ENCODE results near the gene KCNIP4.

KCNIP4 gene

DNA sequence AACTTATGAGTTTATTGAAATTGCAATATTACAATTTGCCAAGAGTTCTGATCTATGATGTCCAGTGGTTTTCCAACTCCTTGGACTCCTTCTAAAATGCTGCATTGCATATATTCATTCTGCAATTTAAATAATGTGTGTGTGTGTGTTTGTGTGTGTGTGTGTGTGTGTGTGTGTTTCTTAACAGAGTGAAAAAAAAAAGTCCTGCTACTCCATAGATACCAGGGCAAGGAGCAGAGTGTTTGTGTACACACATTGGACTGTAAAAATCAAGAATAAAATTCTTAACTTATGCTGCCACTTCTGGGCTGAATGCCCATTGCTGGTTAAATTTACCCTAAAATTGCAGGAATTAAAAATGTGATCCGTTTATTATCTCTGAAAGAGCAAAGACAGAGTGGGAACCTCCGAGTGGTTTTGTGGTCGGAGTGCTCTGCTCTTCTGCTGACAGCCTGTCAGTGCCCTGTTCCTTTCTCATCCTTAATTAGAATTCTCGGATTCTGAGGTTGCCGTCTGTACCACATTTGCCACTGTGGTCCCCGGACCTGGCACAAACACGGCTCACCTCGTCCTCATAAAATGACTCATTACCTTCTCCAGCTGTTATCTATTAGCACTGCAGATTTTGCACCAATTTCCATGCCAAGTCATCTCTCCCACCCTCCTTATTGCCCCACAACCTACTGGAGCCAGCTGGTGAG lies 355.5 kb downstream of the KCNIP4 start:
- no peak for DNase-seq (ENCODE audit: low read depth, low spot score)

DNA sequence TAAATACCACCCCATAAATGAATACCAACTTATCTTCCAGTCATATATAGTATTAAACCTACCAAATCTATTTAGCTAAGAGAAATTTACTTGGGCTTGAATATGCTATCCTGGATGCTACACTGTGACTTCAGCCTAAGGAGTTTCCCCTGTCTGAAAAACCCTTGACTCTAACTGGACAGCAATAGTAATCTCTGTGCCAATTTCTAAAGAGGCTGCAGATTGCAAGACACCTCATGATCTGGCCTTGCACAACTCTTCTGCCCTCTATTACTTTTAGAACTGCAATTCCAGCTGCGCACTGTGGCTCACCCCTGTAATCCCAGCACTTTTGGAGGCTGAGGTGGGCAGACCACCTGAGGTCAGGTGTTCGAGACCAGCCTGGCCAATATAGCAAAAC lies 371.5 kb downstream of the KCNIP4 start:
- DNase-seq (ENCODE audit: low read depth, low spot score): no peak

DNA sequence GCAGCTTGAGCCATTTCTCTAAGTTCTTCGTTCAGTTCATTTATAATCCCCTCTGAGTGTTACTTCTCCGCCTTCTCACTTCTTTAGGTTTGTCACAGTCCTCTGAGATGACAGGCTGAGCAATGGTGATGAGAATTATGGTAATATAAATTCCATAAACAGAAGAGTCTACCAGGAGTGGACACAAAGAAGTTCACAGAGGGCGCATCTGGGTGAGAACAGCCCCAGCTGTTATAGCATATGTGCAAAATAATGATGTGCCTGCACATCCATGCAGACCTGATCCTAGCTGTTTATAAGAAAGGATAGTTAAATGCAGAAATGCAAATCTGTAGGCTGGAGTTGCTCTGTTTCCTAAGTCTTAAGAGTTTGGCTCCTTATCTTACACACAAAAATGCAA lies 377.5 kb downstream of the KCNIP4 start:
- DNase-seq (ENCODE audit: low read depth, low spot score): no peak

DNA sequence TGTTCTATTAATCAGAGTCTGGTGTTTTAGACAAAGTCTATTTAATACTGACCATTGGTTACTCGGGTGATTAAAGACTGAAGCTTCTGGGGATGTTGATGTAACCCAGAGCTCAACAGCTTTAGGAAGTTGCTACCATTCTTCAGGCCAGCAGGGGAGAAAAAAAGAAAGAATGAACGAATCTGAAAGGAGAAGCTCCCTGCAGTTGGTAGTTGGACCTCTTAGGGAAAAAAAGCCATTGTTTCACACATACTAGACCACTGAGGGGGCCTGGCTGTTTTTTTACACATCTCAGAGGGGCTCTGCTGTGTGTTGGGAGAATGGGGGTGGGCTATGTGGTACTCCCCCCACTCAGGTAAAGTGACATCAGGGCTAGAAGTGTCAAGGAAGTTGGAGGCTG lies 378.9 kb downstream of the KCNIP4 start:
- DNase-seq (ENCODE audit: low read depth, low spot score): no peak

DNA sequence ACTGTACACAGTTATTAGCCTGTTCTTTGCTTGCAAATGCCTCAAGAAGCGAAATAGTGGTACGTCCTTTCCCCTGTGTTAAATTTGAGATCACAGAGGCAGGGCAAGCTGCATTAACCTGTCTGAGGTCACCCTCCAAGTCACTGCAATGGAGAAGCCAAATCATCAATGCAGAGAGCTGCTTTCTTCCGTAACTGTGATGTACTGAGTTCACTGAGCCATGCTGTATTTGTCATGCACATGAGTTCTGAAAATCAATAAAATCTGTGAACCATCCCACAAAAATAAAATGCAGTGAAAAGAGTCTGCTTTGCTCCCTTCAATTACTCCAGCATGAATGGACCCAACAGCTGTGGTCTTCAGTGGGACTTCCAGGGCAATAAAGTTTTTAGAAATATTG lies 393.5 kb downstream of the KCNIP4 start:
- no peak for DNase-seq (ENCODE audit: low read depth, low spot score)

DNA sequence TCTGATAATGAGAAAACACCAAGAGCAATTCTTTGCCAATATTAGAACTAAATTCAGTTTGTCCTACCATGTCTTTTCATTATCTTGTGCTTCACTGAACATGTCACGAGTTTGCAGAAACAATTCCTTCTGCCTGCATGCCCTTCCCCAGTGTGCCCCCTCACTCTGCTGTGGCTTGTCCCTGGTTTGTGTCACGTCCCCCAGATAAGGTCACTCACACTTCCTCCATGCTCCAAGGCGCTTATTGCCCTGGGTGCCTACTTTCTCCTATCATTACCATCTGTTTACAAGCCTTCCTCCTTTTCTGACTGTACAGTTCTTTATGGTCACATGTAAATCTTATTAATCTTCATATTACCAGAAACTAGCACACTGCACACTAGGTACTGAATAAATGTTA lies 394.1 kb downstream of the KCNIP4 start:
- DNase-seq (ENCODE audit: low read depth, low spot score): no peak

DNA sequence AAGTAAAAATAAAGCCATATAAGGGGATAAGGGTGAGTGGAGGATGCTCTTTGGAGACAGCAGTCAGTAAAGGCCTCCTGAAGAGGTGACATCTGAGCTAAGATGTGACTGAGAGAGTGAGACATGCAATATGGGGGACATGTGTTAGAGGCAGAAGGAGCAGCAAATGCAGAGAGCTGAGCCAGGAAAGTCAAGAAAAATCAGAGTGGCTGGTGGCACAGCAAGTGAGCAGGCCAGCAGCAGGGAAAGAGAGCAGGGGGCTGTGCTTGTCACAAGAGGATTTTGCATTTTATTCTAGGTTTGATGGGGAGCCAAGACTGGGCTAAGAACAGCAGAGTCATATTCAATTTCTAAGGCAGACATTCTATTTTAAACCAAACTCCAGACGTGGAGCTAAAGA lies 394.5 kb downstream of the KCNIP4 start:
- DNase-seq (ENCODE audit: low read depth, low spot score): no peak

DNA sequence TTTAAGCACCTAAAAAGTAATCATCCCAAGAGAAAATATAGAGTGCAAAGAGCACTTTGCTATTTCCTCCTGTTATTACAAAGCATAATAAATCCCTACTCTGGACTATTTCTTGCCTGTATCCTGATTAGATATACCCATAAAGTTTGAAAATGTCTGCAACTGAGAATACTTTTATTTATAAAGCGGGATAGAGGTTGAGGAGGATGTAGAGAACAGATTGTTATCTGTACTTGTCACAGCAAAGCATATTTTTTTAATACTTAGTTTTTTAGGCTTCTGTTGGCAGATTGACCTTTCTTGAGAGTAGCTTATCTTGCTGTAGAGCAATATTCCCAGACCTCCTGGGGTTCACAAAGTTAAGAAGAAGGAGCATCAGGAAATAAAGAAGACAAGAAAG lies 396.1 kb downstream of the KCNIP4 start:
- no peak for DNase-seq (ENCODE audit: low read depth, low spot score)

DNA sequence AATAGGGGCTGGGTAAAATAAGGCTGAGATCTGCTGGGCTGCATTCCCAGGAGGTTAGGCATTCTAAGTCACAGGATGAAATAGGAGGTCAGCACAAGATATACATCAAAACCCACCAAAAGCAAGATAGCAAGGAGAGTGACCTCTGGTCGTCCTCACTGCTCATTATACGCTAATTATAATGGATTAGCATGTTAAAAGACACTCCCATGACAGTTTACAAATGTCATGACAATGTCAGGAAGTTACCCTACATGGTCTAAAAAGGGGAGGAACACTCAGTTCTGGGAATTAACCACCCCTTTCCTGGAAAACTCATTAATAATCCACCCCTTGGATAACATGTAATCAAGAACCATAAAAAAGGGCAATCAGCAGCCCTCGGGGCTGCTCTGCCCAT lies 403.6 kb downstream of the KCNIP4 start:
- DNase-seq (ENCODE audit: low read depth, low spot score): no peak

DNA sequence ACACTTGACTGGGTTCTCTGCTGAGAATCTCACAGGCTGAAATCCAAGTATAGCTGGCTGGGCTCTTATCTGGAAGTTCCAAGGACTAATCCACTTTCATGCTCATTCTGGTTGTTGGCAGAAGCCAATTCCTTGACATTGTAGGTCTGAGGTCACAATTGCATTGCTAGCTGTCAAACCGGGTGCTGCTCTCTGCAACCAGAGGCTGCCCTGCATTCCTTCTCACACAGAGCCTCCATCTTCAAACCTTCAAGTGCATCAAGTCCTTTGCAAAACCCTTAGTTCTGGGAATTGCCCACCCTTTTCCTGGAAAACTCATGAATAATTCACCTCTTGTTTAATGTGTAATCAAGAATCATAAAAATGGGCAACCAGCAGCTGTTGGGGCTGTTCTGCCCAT lies 404.2 kb downstream of the KCNIP4 start:
- no peak for DNase-seq (ENCODE audit: low read depth, low spot score)

DNA sequence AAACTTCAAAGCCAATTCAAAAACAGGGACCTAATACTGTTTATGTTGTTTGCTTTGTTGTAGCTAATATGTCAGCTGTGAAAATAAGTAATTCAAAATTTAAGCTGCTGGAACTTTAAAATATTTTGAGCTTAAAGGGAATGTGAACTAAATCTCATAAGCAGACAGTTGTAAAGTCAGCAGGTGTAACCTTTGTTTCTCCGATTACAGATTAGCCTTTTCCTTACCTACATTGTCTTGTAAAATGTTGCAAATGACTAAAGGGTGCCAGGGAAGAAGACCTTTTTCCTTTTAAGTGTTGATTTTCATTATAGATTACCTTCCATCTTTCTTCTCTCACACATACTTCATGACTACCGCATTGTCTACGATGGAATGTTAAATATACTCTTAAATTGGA lies 405.1 kb downstream of the KCNIP4 start:
- DNase-seq (ENCODE audit: low read depth, low spot score): no peak

DNA sequence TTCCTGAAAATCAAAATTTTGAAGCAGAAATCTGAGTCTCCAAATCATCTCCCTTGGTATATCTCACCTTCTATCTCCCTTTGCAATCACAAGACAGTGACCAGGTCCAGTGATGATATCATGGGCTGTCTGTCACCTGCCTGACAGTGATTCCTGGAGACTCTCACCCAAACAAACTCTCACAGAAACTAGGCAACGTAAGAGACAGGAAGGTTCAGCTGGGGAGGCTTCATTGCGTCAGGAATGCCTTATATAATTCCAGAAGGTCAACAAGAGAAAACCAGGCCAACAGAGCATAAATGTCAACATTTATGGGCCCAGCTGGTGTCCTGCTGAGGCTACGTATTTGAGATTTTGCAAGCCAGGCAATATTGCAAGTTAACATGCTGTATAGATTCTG lies 412.7 kb downstream of the KCNIP4 start:
- no peak for DNase-seq (ENCODE audit: low read depth, low spot score)

DNA sequence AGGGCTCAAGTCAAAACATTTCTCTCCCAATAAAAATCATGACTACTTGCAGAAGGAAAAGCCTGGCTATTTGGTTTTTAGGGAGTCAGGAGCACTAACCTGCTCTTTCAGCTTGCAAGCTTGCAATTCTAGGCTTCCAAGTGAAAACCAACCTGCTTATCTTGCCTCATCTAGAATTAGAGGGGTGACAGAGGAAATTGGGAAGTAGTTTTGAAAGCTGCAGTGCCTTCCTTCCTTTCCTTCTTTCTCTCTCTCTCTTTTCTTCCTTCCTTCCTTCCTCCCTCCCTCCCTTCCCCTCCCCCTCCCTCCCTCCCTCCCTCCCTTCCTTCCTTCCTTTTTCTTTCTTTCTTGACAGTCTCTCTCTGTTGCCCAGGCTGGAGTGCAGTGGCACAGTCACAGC lies 417.5 kb downstream of the KCNIP4 start:
- DNase-seq (ENCODE audit: low read depth, low spot score): no peak

DNA sequence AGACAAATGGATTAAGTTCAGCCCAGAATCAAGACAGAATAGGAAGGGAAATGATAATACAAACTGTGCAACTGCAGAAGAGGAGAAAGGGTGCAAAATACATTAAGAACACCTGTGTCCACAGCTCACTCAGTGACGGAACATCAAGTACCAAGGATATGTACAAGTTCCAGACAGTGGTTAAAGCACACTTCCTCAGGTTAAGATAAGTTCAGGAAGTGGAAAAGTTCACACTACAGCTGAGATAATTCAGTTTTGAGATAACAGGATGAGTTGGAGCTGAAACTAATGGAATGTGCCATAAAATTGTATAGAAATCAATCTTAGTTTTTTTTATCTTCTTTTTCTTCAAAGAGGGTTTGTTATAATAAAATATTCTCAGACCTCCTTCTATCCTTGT lies 419.4 kb downstream of the KCNIP4 start:
- DNase-seq (ENCODE audit: low read depth, low spot score): no peak

DNA sequence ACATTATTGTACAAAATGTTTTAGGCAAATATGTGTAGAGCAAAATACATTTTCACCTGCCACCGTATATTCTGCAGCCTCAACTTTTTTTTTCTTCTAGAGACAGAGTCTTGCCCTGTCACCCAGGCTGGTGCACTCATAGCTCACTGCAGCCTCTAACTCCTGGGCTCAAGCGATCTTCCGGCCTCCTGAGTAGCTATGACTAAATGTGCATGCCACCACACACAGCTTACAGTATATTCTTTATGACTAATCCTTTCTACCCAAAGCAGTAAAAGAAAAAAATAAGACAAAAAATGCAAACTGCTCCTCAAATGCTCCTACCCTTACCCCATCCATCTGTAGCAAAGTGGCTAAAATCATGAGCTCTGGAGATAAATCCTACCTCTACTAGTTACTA lies 426.3 kb downstream of the KCNIP4 start:
- no peak for DNase-seq (ENCODE audit: low read depth, low spot score)

DNA sequence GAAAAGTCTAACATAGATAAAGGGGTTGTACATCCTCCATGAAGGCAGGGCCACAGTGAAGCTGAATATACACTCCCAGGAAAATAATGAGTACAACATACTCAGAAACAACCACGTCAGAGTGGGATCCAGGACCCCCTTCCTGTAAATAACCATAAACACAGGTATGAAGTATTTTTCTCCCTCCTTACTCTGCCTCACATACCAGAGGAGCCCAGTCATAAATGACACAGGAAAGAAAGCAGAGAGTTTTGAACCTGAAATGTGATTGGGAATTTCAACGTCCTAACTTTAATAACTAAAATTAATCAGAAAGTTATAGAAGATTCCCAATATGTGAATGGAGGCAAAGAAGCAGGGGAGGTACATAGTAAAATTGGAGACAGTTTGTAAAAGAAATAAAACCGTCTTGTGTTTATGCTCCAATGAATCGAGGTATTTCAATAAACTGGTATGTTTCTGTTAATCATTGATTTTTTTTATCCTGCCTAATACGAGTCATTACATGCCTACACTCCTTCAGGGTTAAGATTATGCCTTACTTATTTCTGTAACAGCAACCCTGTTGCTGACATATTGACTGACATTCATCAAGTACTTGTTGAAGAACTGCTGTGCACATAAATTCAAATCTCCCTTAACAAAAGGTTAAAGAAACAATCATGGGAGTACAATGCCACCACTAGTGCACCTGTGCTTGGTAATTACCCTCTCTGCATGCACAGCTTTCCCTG lies 431.3 kb downstream of the KCNIP4 start:
- no peak for DNase-seq (ENCODE audit: low read depth, low spot score)

DNA sequence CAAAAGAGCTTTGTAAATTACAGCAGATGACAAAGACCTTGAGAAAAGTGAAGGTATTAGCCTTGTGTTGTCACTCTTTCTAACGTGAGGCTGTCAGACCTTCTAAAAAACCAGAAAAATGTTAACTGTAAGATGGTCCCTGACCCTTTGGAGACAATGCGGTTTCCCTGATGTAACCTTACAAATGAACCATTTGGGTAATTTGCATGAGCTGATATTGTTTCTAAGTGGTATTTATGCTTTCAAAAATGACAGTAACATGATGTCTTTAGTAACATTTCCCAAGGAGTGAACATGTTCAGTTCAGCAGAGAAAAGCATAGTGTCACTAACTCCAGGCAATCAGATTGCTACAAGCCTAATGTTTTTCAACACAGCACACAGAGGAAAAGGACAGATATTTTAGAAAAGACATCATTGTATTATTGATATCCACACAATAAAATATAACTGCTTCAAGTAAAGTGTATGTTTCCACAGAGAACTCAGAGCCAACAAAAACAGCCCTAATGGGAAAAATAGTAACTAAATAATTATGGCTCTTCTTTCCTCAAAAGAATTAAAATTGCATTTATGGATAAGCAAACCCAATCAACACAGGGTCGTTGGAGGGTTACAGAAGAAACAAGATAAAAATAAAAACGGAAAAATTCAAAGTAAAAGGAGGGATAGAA lies 434.4 kb downstream of the KCNIP4 start:
- no peak for DNase-seq (ENCODE audit: low read depth, low spot score)

DNA sequence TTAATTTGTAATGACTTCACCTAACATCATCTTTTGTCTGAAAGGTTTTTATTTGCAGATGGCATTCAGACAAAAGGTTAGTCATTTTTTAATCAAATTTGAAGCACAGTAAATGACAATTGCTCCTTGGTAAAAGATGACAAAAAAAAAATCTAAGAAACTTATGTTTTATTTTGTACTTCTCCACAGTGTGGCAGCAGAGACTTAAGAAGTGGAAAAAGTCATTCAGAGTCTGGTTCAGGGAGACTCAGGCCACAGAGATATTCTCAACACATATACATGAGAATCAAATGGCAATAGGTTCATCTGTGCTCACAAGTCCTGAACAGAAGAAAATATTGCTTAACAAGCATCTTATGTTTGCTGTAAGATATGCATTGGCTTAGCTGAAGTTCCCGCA lies 436.2 kb downstream of the KCNIP4 start:
- no peak for DNase-seq (ENCODE audit: low read depth, low spot score)

DNA sequence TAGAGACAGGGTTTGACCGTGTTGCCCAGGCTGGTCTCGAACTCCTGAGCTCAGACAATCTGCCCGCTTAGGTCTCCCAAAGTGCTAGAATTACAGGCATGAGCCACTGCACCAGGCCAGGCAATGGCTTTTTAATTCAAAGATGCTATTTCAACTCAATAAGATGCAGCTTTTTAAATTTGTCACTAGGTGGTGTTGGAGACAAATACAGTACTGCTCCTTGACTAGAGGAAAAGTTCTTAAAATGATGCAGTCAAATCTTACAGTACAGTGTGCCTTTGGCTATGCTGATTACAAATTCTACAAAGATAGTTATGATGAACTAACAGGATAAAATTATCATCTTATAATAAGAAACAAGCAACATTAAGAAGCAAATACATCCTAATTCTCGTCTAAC lies 441.1 kb downstream of the KCNIP4 start:
- no peak for DNase-seq (ENCODE audit: low read depth, low spot score)

DNA sequence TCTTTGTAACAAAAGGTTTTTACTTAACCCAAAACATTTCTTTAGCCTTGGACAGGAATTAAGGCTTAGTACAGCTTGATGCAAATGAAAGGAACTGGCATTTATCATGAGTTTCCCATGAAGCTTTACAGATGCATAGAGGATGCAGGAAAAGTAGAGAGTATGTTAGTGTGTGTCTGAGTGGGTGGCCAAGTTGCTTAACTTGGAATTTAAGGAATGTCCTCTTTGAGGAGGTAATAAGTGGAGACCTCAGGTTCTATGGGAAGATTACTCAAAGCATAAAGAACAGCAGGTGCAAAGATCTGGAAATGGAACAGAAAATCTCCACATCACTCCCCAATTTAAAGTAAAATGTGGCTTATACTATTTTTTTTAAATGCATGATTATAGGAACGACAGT lies 457.9 kb downstream of the KCNIP4 start:
- no peak for DNase-seq (ENCODE audit: low read depth, low spot score)

DNA sequence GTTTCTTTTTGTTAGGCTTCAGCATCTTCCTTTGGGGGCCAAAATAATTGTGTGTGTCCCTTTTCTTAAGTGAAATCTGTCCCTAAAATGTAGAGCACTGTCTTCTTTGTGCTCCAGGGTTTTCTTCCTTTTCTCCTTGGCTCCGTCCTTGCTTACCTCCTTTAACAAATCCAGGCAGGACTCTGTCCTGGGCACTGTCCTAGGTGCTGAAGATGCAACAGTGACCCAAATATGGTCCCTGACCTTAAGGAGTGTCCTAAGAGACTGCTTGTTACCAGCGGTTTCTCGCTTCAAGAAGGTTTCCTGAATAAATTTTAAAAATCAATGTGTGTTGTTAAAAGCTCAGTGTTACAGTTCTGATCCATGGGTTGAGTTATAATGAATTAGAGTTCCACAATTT lies 471.8 kb downstream of the KCNIP4 start:
- no peak for DNase-seq (ENCODE audit: low read depth, low spot score)

DNA sequence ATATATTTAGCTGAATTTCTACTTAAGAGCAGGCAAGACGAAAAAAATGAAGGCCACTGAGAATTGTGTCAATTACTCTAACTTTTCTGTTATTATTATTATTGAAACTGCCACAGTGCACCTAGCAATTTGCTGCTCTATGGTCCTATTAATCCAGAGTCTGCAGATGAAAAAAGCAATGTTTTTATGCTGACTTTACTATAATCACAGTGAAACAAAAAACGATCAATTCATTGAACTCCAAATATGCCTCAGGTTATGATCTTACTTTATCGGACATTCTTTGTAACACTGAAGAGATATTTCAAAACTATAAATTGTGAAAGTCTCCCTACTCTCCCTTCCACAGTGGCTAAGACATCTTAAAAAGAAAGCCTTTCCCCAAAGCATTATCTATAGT lies 474.4 kb downstream of the KCNIP4 start:
- DNase-seq (ENCODE audit: low read depth, low spot score): no peak

DNA sequence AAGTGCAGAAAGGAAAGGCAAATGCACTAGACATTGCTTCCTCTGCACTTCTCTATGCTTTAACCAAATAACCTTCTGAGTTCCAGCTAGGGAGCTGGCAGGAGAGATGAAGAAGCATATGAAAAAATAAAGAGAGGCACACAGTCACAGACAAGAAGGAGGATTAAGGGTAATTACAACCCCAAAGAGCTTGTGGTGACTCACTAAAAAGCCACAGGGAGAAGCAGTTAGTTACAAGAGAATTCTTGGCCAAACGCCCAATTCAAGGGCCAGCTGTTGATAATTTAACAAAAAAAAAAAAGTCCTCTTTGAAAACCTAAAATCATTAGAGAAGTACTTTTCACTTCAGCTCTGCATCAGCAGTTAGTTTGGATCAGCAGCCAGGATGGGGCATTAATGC lies 478.0 kb downstream of the KCNIP4 start:
- no peak for DNase-seq (ENCODE audit: low read depth, low spot score)
